Measurements from ENCODE around the gene ATP8A1. TPM values are rescaled to one million over a fixed set of nuclear protein-coding genes. Genes with fewer than 3 reads are reported as not detected.
"Not testable (repeated sequence)": the region's sequence is repeated elsewhere in the genome, so short reads cannot be mapped to it uniquely, and the experiment has no call there.

The ATP8A1 gene
- total and polyA plus RNA-seq, 4 donors, result 0.65 to 15.9 (median 5.9) TPM

- not testable (repeated sequence) for H3K4me3 ChIP-seq (ENCODE audit: low read depth in 1 of 3, low read length in 3 of 3); H3K36me3 ChIP-seq (ENCODE audit: control insufficient read depth in 4 of 4, insufficient read depth in 3 of 4, low read depth in 1 of 4, low read length in 3 of 4); H3K27me3 ChIP-seq (ENCODE audit: control insufficient read depth in 4 of 4, insufficient read depth in 4 of 4, low read length in 3 of 4); H3K9me3 ChIP-seq (ENCODE audit: control insufficient read depth in 4 of 4, low read length in 3 of 4); DNase-seq (ENCODE audit: low spot score); H3K9ac ChIP-seq (ENCODE audit: low read depth in 1 of 2, low read length in 2 of 2); H3K27ac ChIP-seq (ENCODE audit: low read depth in 1 of 2, low read length in 2 of 2)
- TF ChIP-seq NR2F2 (IDR thresholded peaks at IDR 0.05), result peak; percentile 36
- peaks cover 0 to 16% (median 8%) of the 10 kb centered on the region in 4 donors for H3K4me1 ChIP-seq (ENCODE audit: control insufficient read depth in 4 of 4, insufficient read depth in 4 of 4, low read length in 3 of 4)
- 89% methylated on average over 10 of the region's 10 CpGs for WGBS
Observed at GRCh38 chr4:42652529-42653231, 4.2 kb downstream of the ATP8A1 start.

- no peaks in the 10 kb centered on the region for H3K9me3 ChIP-seq (ENCODE audit: control insufficient read depth in 4 of 4, low read length in 3 of 4)
- H3K27ac ChIP-seq (ENCODE audit: low read depth in 1 of 2, low read length in 2 of 2), result no peak overlapping the region
- TF ChIP-seq JUND (IDR thresholded peaks at IDR 0.05) (no peak), HNF4A (conservative IDR thresholded peaks at IDR 0.05) (no peak), YY1 (IDR thresholded peaks at IDR 0.05) (no peak), ATF3 (IDR thresholded peaks at IDR 0.05) (no peak), FOXA1 (IDR thresholded peaks at IDR 0.05) (no peak), MAX (IDR thresholded peaks at IDR 0.05) (no peak), CTCF (IDR thresholded peaks at IDR 0.05; ENCODE audit: low read depth, low read length, missing input control) (no peak), RAD21 (IDR thresholded peaks at IDR 0.05) (no peak), FOXA2 (IDR thresholded peaks at IDR 0.05) (no peak), ZBTB33 (IDR thresholded peaks at IDR 0.05) (no peak), TAF1 (conservative IDR thresholded peaks at IDR 0.05) (no peak), RXRA (IDR thresholded peaks at IDR 0.05) (no peak)
- 79% methylated on average over 4 of the region's 4 CpGs for WGBS
- no peak overlapping the region for H3K9ac ChIP-seq (ENCODE audit: low read depth in 1 of 2, low read length in 2 of 2)
- H3K4me3 ChIP-seq (ENCODE audit: low read depth in 1 of 3, low read length in 3 of 3), result no peak overlapping the region
- no peak for DNase-seq (ENCODE audit: low spot score)
- no peaks in the 10 kb centered on the region for H3K4me1 ChIP-seq (ENCODE audit: control insufficient read depth in 4 of 4, insufficient read depth in 4 of 4, low read length in 3 of 4)
- H3K36me3 ChIP-seq (ENCODE audit: control insufficient read depth in 4 of 4, insufficient read depth in 3 of 4, low read depth in 1 of 4, low read length in 3 of 4), result no peaks in the 10 kb centered on the region
- H3K27me3 ChIP-seq (ENCODE audit: control insufficient read depth in 4 of 4, insufficient read depth in 4 of 4, low read length in 3 of 4), result no peaks in the 10 kb centered on the region
Observed at GRCh38 chr4:42649870-42650269, 7.0 kb downstream of the ATP8A1 start.

GRCh38 chr4:42646999-42647541, 9.8 kb downstream of the ATP8A1 start:
- no peak for TF ChIP-seq SP1 (IDR thresholded peaks at IDR 0.05)
- no peak for TF ChIP-seq TAF1 (conservative IDR thresholded peaks at IDR 0.05)
- Histone ChIP-seq H3K4me3 (ENCODE audit: low read depth in 1 of 3, low read length in 3 of 3) (no peak overlapping the region), H3K9me3 (ENCODE audit: control insufficient read depth in 4 of 4, low read length in 3 of 4) (no peaks in the 10 kb centered on the region), H3K27me3 (ENCODE audit: control insufficient read depth in 4 of 4, insufficient read depth in 4 of 4, low read length in 3 of 4) (no peaks in the 10 kb centered on the region), H3K36me3 (ENCODE audit: control insufficient read depth in 4 of 4, insufficient read depth in 3 of 4, low read depth in 1 of 4, low read length in 3 of 4) (no peaks in the 10 kb centered on the region), H3K4me1 (ENCODE audit: control insufficient read depth in 4 of 4, insufficient read depth in 4 of 4, low read length in 3 of 4) (no peaks in the 10 kb centered on the region), H3K9ac (ENCODE audit: low read depth in 1 of 2, low read length in 2 of 2) (no peak overlapping the region), H3K27ac (ENCODE audit: low read depth in 1 of 2, low read length in 2 of 2) (no peak overlapping the region)
- DNase-seq (ENCODE audit: low spot score), result no peak
- 94% methylated on average over 2 of the region's 2 CpGs for WGBS
